M059J (cell line): Measurements from ENCODE around the gene MYO1G. TPM values are rescaled to one million over a fixed set of nuclear protein-coding genes. Genes with fewer than 3 reads are reported as not detected.

Experiments used
- DNase-seq: peaks from one replicate; pipeline ENCODE4 v3.0.0-alpha.2; 2012; ENCODE audit warnings: low read depth
- total RNA-seq: library from RNA; depleted of rRNA; stranded (reverse); fragments of >200 nt; shearing (Covaris generic); gene quantifications from 2 replicates; pipeline ENCODE4 v1.2.3, GENCODE V29; 2014

The MYO1G gene
- total RNA-seq, 1 experiment from 2014 or later, result not detected

- peak; percentile 44 for DNase-seq
Measured at GRCh38 chr7:44967571-44968446, 11.0 kb downstream of the MYO1G start.

GRCh38 chr7:44966731-44967538 is 11.9 kb downstream of the MYO1G start:
- no peak for DNase-seq

DNA sequence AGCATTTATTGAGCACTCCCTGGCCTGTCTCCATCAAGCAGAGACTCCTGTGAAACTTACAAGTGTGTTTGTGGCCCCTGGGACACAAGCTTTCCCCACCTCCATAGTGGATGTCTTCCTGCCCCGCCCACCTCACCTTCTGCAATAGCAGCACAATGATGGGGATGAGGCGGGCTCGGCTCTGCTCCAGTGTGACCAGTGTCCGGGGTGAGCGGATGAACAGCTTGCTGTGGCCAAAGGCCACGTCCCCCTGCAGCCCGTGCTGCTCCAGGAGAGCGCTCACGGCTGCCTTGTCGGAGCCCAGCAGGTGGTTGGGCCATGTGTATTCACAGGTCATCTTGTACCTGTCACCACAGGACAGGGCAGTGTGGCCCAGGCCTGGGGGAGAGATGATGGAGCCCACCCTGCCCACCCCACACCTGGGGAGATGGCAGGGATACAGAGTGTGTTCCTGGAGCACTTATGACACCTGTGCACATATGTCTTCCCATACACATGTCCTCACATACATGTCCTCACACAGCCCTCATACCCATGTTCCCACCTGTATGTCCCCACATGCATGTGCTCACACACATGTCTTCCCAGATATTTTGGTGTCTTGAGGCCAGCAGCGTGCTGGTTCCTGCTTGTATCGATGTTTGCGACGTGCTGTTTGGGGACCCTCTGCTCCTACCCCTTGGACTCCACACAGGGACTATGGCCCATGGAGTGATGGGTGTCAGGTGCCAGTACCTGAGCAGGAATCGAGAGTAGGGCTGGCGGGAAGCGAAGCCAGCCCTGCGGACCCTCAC is 12.7 kb downstream of the MYO1G start:
- no peak for DNase-seq

- DNase-seq, result no peak
Measured at GRCh38 chr7:44965441-44965903, 13.3 kb downstream of the MYO1G start.

DNA sequence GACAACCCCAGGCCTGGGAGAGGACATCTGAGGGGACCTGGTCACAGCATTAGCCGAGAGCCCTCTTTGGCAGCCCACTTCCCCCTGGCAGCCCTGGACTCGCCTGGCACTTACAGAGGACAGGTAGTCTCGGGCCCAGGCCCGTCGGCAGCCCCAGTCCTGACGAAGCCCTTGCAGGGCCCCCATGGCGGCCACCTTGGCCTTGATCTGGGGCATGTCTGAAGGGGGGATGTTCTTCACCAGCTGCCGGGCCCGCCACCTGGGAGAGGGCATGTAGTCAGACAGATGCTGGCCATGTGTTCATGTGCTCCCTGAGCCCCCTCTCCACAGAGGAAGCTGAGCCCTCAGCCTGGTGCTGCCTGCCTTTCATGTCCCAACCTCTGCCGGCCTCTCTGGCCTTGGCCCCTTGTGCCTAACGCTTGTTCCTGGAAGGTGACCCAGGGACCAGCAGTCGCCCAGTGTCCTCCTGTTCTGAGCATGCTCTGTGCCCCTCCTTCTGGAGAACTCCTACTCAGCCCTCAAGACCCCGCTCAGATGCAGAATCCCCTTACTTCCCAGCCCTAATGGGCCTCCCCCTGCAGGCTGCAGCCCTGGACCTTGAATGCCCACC is 13.9 kb downstream of the MYO1G start:
- DNase-seq, result no peak

GRCh38 chr7:44964384-44964830 is 14.4 kb downstream of the MYO1G start:
- peak; percentile 28 for DNase-seq

GRCh38 chr7:44963364-44964290 is 15.2 kb downstream of the MYO1G start:
- no peak for DNase-seq

GRCh38 chr7:44962483-44963251 is 16.1 kb downstream of the MYO1G start:
- DNase-seq, result peak; percentile 46

GRCh38 chr7:44961844-44962482 is 16.9 kb downstream of the MYO1G start:
- DNase-seq, result peak; percentile 24

- no peak for DNase-seq
Measured at GRCh38 chr7:44960011-44960580, 18.7 kb downstream of the MYO1G start.

DNA sequence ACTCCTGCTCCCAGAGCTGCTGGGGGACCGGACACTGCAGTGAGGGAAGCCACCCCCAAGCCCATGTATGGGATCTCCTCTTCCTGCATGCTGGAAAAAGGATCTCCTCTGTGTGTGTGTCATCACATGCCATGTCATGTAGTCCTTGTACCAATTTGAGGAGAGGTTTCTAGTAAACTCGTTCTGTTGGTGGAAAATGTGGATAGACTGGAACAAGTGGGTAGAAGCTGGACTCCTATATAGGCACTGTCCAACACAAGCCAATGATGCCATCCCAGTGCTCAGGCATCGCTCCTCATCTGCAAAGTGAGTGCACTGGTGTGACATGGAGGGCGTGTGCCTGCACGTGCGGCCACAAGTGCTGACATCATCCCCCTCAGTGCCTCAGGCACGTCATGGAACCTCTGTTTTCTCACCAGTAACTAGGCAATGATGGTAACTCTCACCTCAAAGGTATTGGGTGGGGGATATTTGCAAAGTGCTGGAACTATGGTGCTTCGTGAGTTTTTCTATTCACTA is 19.3 kb downstream of the MYO1G start:
- DNase-seq, result peak; percentile 82

DNA sequence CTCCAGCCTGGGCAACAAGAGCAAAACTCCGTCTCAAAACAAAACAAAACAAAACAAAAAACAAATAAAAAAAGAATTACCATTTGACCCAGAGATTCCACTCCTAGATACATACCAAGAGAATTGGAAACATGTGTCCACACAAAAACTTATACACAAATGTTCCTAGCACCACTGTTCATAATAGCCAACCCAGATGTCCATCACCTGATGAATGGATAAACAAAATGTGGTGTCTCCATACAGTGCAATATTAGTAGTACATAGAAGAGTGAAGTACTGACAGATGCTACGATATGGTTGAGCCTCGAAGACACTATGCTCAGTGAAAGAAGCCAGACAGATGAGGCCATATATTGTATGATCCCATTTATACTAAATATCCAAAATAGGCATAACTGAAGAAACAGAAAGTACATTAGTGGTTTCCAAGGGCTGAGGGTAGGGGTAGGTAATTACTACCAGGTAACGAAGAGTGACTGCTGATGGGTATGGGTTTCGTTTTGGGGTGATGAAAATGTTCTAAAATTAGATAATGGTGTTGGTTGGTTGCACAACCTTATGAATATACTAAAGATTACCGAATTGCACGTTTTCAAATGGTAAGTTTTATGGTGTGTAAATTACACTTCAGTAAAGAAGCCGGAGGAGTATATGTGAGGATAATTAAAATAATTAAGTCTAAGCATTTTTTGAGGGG is 20.0 kb downstream of the MYO1G start:
- DNase-seq, result no peak

DNA sequence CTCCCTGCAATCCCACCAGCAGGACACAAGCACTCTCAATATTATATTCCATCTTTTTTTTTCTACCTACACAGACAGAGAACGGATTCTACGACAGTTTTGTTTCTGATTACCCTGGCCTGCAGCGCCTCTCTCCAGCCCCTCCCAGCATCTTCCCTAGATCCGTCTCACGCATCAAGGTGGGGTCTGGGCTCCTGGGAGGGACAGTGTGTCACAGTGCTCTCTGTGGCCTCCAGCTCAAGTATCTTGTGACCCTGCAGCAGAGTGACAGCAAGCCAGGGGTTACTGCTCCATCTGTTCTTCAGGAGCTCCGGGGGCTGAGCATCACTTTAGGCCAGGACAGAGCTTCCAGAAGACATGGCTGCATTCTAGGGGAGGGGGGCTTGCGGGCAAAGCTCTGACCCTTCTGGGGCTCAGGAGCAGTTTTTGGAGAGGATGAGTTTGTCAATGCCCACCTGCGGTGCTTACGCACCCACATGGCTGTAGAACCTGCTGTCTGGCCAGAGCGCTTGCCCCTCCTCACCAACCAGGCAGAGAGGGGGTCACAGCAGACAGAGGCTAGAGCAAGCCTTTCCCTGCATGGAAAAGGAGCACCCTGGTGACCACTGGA is 22.6 kb downstream of the MYO1G start:
- no peak for DNase-seq

- DNase-seq, result no peak
Measured at GRCh38 chr7:44955733-44956132, 23.1 kb downstream of the MYO1G start.

DNA sequence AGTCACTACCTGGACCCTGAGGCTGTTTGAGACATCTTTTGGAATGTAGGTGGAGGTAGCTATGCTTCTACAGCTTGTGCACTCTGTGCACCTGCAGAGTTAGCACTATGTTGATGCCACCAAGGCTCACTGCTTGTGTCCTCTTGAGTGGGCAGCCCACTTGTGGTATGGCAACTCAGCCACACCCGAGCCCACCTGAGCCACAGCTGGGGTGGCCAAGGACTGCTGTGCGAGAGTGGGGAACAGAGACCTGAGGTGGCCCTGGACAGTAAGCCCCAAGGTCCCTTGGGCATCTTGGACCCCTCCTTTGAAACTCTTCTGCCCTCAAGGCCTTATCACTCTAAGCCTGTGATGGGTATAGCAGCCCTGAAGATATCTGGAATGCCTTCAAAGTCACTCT is 25.7 kb downstream of the MYO1G start:
- no peak for DNase-seq

DNA sequence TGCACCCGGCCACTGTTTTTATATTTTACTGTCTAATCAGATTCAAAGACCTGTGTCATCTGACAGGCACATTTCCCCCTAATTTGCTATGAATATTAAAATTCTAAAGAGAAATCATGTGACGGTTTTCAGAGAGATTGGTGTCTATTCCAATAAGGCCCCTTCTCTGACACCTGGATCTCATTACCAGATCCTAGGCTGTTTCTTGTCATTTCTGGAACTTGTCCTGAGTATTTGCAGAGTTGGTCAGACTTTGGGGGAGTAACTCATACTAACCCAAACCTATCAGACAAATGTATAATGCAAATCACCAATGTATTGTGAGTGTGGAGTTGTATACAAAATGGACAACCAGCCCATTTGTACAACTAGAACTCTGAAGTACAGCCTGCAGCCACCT is 29.5 kb downstream of the MYO1G start:
- DNase-seq, result no peak

GRCh38 chr7:44945479-44945878 is 33.3 kb downstream of the MYO1G start:
- no peak for DNase-seq
